Gastrocnemius medialis (tissue), 4 donors: ENCODE measurements around the gene ARID1B. TPM values are rescaled to one million over a fixed set of nuclear protein-coding genes. Genes with fewer than 3 reads are reported as not detected.
A peak's percentile ranks its signal among the peaks of the same experiment; 100 is the strongest.

ENCODE experiments used
- ATAC-seq, 2 donors: fragments of 150-250 bp; one replicate each; pipeline ENCODE4 v1.9.1; 2016
- DNase-seq, 2 donors: peaks; one replicate each; pipeline ENCODE4 v3.0.0-alpha.2; 2019
- H3K27ac ChIP-seq, 4 donors: fragments of 200-600 bp; sonication (generic); 1 replicate in 1 of 4; 2 replicates in 3 of 4; pipeline ENCODE4 v1.5.1; 2016 to 2018; ENCODE audit warnings: mild to moderate bottlenecking in 2 of 4, moderate library complexity in 1 of 4
- H3K27me3 ChIP-seq, 3 donors: fragments of 200-600 bp; sonication (generic) in 2 of 3; 1 replicate in 1 of 3; 2 replicates in 2 of 3; pipeline versions ENCODE4 v1.5.1 to v1.6.0; 2016 to 2019; ENCODE audit warnings: mild to moderate bottlenecking in 1 of 3, moderate library complexity in 1 of 3
- H3K36me3 ChIP-seq, 2 donors: fragments of 200-600 bp; sonication (generic) in 1 of 2; one replicate each; pipeline ENCODE4 v1.5.1; 2017 to 2018
- H3K4me1 ChIP-seq, 2 donors: fragments of 200-600 bp; sonication (generic) in 1 of 2; one replicate each; pipeline ENCODE4 v1.5.1; 2016 to 2017; ENCODE audit warnings: mild to moderate bottlenecking in 2 of 2
- H3K4me3 ChIP-seq, 4 donors: fragments of 200-600 bp; sonication (generic) in 3 of 4; 1 replicate in 1 of 4; 2 replicates in 3 of 4; pipeline ENCODE4 v1.5.1; 2016 to 2019; ENCODE audit warnings: mild to moderate bottlenecking in 2 of 4
- H3K9me3 ChIP-seq, 3 donors: fragments of 200-600 bp; sonication (generic) in 2 of 3; 1 replicate in 1 of 3; 2 replicates in 2 of 3; pipeline ENCODE4 v1.5.1; 2016 to 2019
- CTCF ChIP-seq, 5 experiments: fragments of 450-650 bp in 3 of 5; fragments of 200-600 bp in 2 of 5; sonication (generic) in 2 of 5; IDR thresholded peaks in 4 of 5; conservative IDR thresholded peaks in 1 of 5; 1 replicate in 4 of 5; 2 replicates in 1 of 5; pipeline ENCODE4 v1.5.1; 2016 to 2019; ENCODE audit warnings: antibody characterized with exemption in 5 of 5, mild to moderate bottlenecking in 3 of 5, moderate library complexity in 3 of 5
- POLR2A ChIP-seq, 2 donors: fragments of 450-650 bp; IDR thresholded peaks; one replicate each; pipeline ENCODE4 v1.6.1; 2017; ENCODE audit warnings: antibody characterized with exemption in 2 of 2, mild to moderate bottlenecking in 2 of 2, moderate library complexity in 2 of 2
- in situ Hi-C, 4 donors: fragments of 200-750 bp; cut with MboI; loops; one replicate each; pipeline versions ENCODE4 v1.15.0 to v1.8.0; 2017; ENCODE audit warnings: low sequenced_read_pairs in 4 of 4
- intact Hi-C: fragments of 100-400 bp; cut with DNase I; formaldehyde crosslinking; loops from one replicate; pipeline ENCODE4 v1.15.1; 2023; ENCODE audit warnings: low total_unique reads
- total RNA-seq, 4 donors: library from RNA; depleted of rRNA; stranded (reverse); fragments of >200 nt; gene quantifications; one replicate each; pipeline versions ENCODE4 v1.1.0 to v1.2.3, GENCODE V29; 2016

Gene ARID1B
- total RNA-seq, 4 donors from 2014 or later, result 54.9 to 75.3 (median 62.0) TPM

- Histone ChIP-seq H3K9me3 (no peaks in the 10 kb centered on the region), H3K27ac (peak overlapping the region in 3 of 4 donors; percentile 15 to 68 (median 68)), H3K36me3 (no peaks in the 10 kb centered on the region), H3K4me1 (peaks cover 72 to 75% of the 10 kb centered on the region in 2 donors), H3K27me3 (no peaks in the 10 kb centered on the region), H3K4me3 (no peak overlapping the region)
- in situ Hi-C loops (no loop called here), intact Hi-C loops (no loop called here)
- no peak for DNase-seq
- no peak for ATAC-seq
- TF ChIP-seq POLR2A (IDR thresholded peaks at IDR 0.05) (no peak), CTCF (IDR thresholded peaks at IDR 0.05 in 4 of 5, conservative IDR thresholded peaks at IDR 0.05 in 1 of 5) (no peak)
Observed at GRCh38 chr6:156870924-156871539, 93.9 kb downstream of the ARID1B start.

- DNase-seq (peak in 1 of 2 donors; percentile 51), ATAC-seq (peak; percentile 31 to 50)
- no peak overlapping the region for H3K4me3 ChIP-seq
- intact Hi-C loops, result no loop called here
- H3K9me3 ChIP-seq, result no peaks in the 10 kb centered on the region
- in situ Hi-C loops, result no loop called here
- H3K36me3 ChIP-seq, result no peaks in the 10 kb centered on the region
- peaks cover 67 to 74% of the 10 kb centered on the region in 2 donors for H3K4me1 ChIP-seq
- peak overlapping the region; percentile 37 to 68 (median 56) for H3K27ac ChIP-seq
- TF ChIP-seq CTCF (IDR thresholded peaks at IDR 0.05 in 4 of 5, conservative IDR thresholded peaks at IDR 0.05 in 1 of 5) (no peak), POLR2A (IDR thresholded peaks at IDR 0.05) (no peak)
- no peaks in the 10 kb centered on the region for H3K27me3 ChIP-seq
Observed at GRCh38 chr6:156872903-156873302, 95.7 kb downstream of the ARID1B start.

GRCh38 chr6:156873654-156874380, 96.6 kb downstream of the ARID1B start:
- peaks cover 63 to 77% of the 10 kb centered on the region in 2 donors for H3K4me1 ChIP-seq
- peak in 1 of 2 donors; percentile 14 for ATAC-seq

GRCh38 chr6:156875062-156875461, 97.9 kb downstream of the ARID1B start:
- in situ Hi-C loops, result no loop called here

More at GRCh38 chr6:156873654-156874380, 96.6 kb downstream of the ARID1B start:
- Histone ChIP-seq H3K36me3 (no peaks in the 10 kb centered on the region), H3K27me3 (no peaks in the 10 kb centered on the region), H3K27ac (peak overlapping the region in 2 of 4 donors; percentile 68), H3K9me3 (no peaks in the 10 kb centered on the region), H3K4me3 (no peak overlapping the region)
- no peak for TF ChIP-seq CTCF (IDR thresholded peaks at IDR 0.05 in 4 of 5, conservative IDR thresholded peaks at IDR 0.05 in 1 of 5)
- no peak for TF ChIP-seq POLR2A (IDR thresholded peaks at IDR 0.05)
- in situ Hi-C loops, result no loop called here
- intact Hi-C loops, result no loop called here
- no peak for DNase-seq

More at GRCh38 chr6:156875062-156875461, 97.9 kb downstream of the ARID1B start:
- no peak for DNase-seq
- intact Hi-C loops, result no loop called here
- TF ChIP-seq POLR2A (IDR thresholded peaks at IDR 0.05) (no peak), CTCF (IDR thresholded peaks at IDR 0.05 in 4 of 5, conservative IDR thresholded peaks at IDR 0.05 in 1 of 5) (no peak)
- no peaks in the 10 kb centered on the region for H3K36me3 ChIP-seq
- H3K27me3 ChIP-seq, result no peaks in the 10 kb centered on the region
- peak overlapping the region in 1 of 4 donors; percentile 68 for H3K27ac ChIP-seq
- peaks cover 72 to 75% of the 10 kb centered on the region in 2 donors for H3K4me1 ChIP-seq
- no peak overlapping the region for H3K4me3 ChIP-seq
- no peaks in the 10 kb centered on the region for H3K9me3 ChIP-seq
- no peak for ATAC-seq
